IMR-90 (cell line): ENCODE results near the gene ELOA. TPM values are rescaled to one million over a fixed set of nuclear protein-coding genes. Genes with fewer than 3 reads are reported as not detected.

Experiments
- ATAC-seq: fragments of 200-7000 bp; cut with Tn5 transposase; 2 replicates; pipeline ENCODE4 v1.9.1; 2020; ENCODE audit warnings: low read depth, mild to moderate bottlenecking, moderate library complexity
- BruUV-seq: library from RNA; stranded (reverse); fragments of 400-500 nt; replicated peaks from 2 replicates; lab custom pipeline; 2021; lab: Mats Ljungman, UMichigan
- CTCF ChIA-PET: fragments of 300-600 bp; formaldehyde crosslinking; extraction: SDS; loops from one replicate; lab custom pipeline; 2021; ENCODE audit warnings: antibody characterized with exemption; lab: Yijun Ruan, JAX
- POLR2A ChIA-PET: fragments of 300-600 bp; sonication (Branson Sonifier 250); formaldehyde crosslinking; loops from one replicate; lab custom pipeline; 2022; ENCODE audit warnings: antibody characterized with exemption; ENCODE audit not compliant: unreplicated experiment; lab: Charles Lee
- DNase-seq: peaks from one replicate; pipeline ENCODE4 v3.0.0; 2013
- H2AFZ ChIP-seq: replicated peaks from 2 replicates; pipeline ENCODE3; 2013; ENCODE audit warnings: low read length, mild to moderate bottlenecking; ENCODE audit not compliant: poor library complexity
- H2AK5ac ChIP-seq: 2 replicates; pipeline ENCODE4 v1.6.1; 2013; ENCODE audit warnings: low read depth, low read length, inconsistent platforms
- H2AK9ac ChIP-seq: replicated peaks from 2 replicates; pipeline ENCODE3; 2013; ENCODE audit warnings: mild to moderate bottlenecking, low read depth, low read length, moderate library complexity; ENCODE audit not compliant: poor library complexity
- H2BK120ac ChIP-seq: 2 replicates; pipeline ENCODE4 v1.6.1; 2013; ENCODE audit warnings: low read depth, low read length, inconsistent platforms
- H2BK15ac ChIP-seq: 3 replicates; pipeline ENCODE4 v1.6.1; 2013; ENCODE audit warnings: low read depth, low read length, inconsistent platforms
- H2BK20ac ChIP-seq: 2 replicates; pipeline ENCODE4 v1.6.1; 2013; ENCODE audit warnings: low read depth, mild to moderate bottlenecking, inconsistent platforms, low read length, moderate library complexity
- H2BK5ac ChIP-seq: 2 replicates; pipeline ENCODE4 v1.6.1; 2013; ENCODE audit warnings: mild to moderate bottlenecking, low read depth, low read length, inconsistent platforms; ENCODE audit not compliant: poor library complexity, severe bottlenecking
- H3K14ac ChIP-seq: replicated peaks from 2 replicates; pipeline ENCODE4 v1.6.1; 2013; ENCODE audit warnings: low read depth, low read length, inconsistent platforms
- H3K18ac ChIP-seq: 2 replicates; pipeline ENCODE4 v1.6.1; 2013; ENCODE audit warnings: low read depth, low read length, control low read depth
- H3K23ac ChIP-seq: 2 replicates; pipeline ENCODE4 v1.6.1; 2013; ENCODE audit warnings: low read depth, low read length, inconsistent platforms
- H3K27ac ChIP-seq: 2 replicates; pipeline ENCODE4 v1.5.1; 2013; ENCODE audit warnings: mild to moderate bottlenecking, control low read depth, low read length; ENCODE audit not compliant: insufficient read depth
- H3K27me3 ChIP-seq: 2 replicates; pipeline ENCODE4 v1.6.1; 2013; ENCODE audit warnings: low read length; ENCODE audit not compliant: control insufficient read depth, insufficient read depth
- H3K36me3 ChIP-seq: 2 replicates; pipeline ENCODE4 v1.6.1; 2013; ENCODE audit warnings: low read length, mixed read lengths; ENCODE audit not compliant: control insufficient read depth, insufficient read depth
- H3K4ac ChIP-seq: 2 replicates; pipeline ENCODE4 v1.6.1; 2013; ENCODE audit warnings: low read depth, low read length, inconsistent platforms
- H3K4me1 ChIP-seq: 2 replicates; pipeline ENCODE4 v1.6.1; 2013; ENCODE audit warnings: low read length, mixed read lengths; ENCODE audit not compliant: control insufficient read depth, insufficient read depth
- H3K4me2 ChIP-seq: 2 replicates; pipeline ENCODE4 v1.6.1; 2013; ENCODE audit warnings: low read depth, mild to moderate bottlenecking, control low read depth, low read length, moderate library complexity
- H3K4me3 ChIP-seq: 2 replicates; pipeline ENCODE4 v1.5.1; 2013; ENCODE audit warnings: low read depth, mild to moderate bottlenecking, control low read depth, low read length, moderate library complexity; ENCODE audit not compliant: insufficient read depth
- H3K56ac ChIP-seq: 2 replicates; pipeline ENCODE4 v1.6.1; 2013; ENCODE audit warnings: low read length, inconsistent platforms; ENCODE audit not compliant: insufficient read depth; ENCODE audit errors: extremely low read depth
- H3K79me1 ChIP-seq, 2 experiments: 2 replicates each; pipeline ENCODE4 v1.6.1; 2013; ENCODE audit warnings: low read length in 2 of 2, inconsistent platforms in 1 of 2, low read depth in 1 of 2
- H3K9ac ChIP-seq: 2 replicates; pipeline ENCODE4 v1.6.1; 2013; ENCODE audit warnings: low read depth, low read length, control low read depth
- H3K9me1 ChIP-seq: 2 replicates; pipeline ENCODE4 v1.6.1; 2013; ENCODE audit warnings: low read length, inconsistent platforms; ENCODE audit not compliant: insufficient read depth
- H3K9me3 ChIP-seq: 2 replicates; pipeline ENCODE4 v1.6.1; 2013; ENCODE audit warnings: low read length; ENCODE audit not compliant: control insufficient read depth, insufficient read depth
- H4K20me1 ChIP-seq: 2 replicates; pipeline ENCODE4 v1.6.1; 2013; ENCODE audit warnings: low read length, inconsistent platforms; ENCODE audit not compliant: insufficient read depth
- H4K5ac ChIP-seq: 2 replicates; pipeline ENCODE4 v1.6.1; 2013; ENCODE audit warnings: mild to moderate bottlenecking, low read depth, low read length, control low read depth
- H4K8ac ChIP-seq, 2 experiments: 2 replicates each; pipeline ENCODE4 v1.6.1; 2013; ENCODE audit warnings: low read depth in 2 of 2, low read length in 2 of 2, control low read depth in 1 of 2, inconsistent platforms in 1 of 2
- H4K91ac ChIP-seq: 2 replicates; pipeline ENCODE4 v1.6.1; 2013; ENCODE audit warnings: low read depth, low read length, inconsistent platforms; ENCODE audit not compliant: insufficient read depth
- POLR2A ChIP-seq: IDR thresholded peaks from 2 replicates; pipeline ENCODE4 v1.6.1; 2012; ENCODE audit warnings: mild to moderate bottlenecking, low read depth, low read length
- WGBS, 2 experiments: methylation state at CpG; one replicate each; pipeline versions ENCODE4 v1.1.5 to v1.1.7; 2013; ENCODE audit warnings: missing lambda C conversion rate in 2 of 2; ENCODE audit not compliant: insufficient read length in 1 of 2; ENCODE audit errors: extremely low coverage in 2 of 2; 5-methylcytosine and 5-hydroxymethylcytosine counted together
- dilution Hi-C: fragments of 300-500 bp; cut with HindIII; formaldehyde crosslinking; loops from one replicate; pipeline ENCODE4 v1.14.3; 2018; ENCODE audit warnings: low sequenced_read_pairs; ENCODE audit not compliant: unreplicated experiment
- in situ Hi-C: fragments of 300-500 bp; cut with MboI; formaldehyde crosslinking; loops from 3 replicates; pipeline ENCODE4 v1.14.3; 2019; ENCODE audit warnings: low sequenced_read_pairs, inconsistent platforms, mixed read lengths
- intact Hi-C: fragments of 100-400 bp; cut with micrococcal nuclease; formaldehyde crosslinking; loops from 2 replicates; pipeline ENCODE4 v1.10.0; 2022
- polyA plus RNA-seq, 3 experiments: library from polyadenylated mRNA; depleted of rRNA; stranded (reverse); fragments of >200 nt; gene quantifications; 2 replicates each; pipeline ENCODE4 v1.2.3, GENCODE V29; 2012; ENCODE audit warnings: low replicate concordance in 1 of 3
- total RNA-seq: library from RNA; depleted of rRNA; stranded (reverse); fragments of >200 nt; gene quantifications from 2 replicates; pipeline ENCODE4 v1.2.3, GENCODE V29; 2012

Gene ELOA
- total and polyA plus RNA-seq, 2 of the 4 experiments (the other 2 are of a cell fraction): 22.9 to 40.7 TPM

- Histone ChIP-seq H3K18ac (no peak overlapping the region), H3K14ac (no peak overlapping the region), H2BK5ac (no peak overlapping the region), H4K91ac (no peak overlapping the region), H3K36me3 (peaks cover 20% of the 10 kb centered on the region), H4K8ac (no peak overlapping the region), H3K4me2 (no peak overlapping the region), H3K9ac (no peak overlapping the region), H3K23ac (no peak overlapping the region), H3K56ac (no peak overlapping the region), H3K79me1 (peaks cover 0 to 3% of the 10 kb centered on the region in 2 experiments; a peak in 1 of 4 replicates), H4K5ac (no peak overlapping the region), H2BK15ac (no peak overlapping the region), H2AFZ (no peak overlapping the region), H3K27me3 (no peaks in the 10 kb centered on the region), H2BK120ac (no peak overlapping the region), H3K4me1 (no peaks in the 10 kb centered on the region), H3K9me3 (no peaks in the 10 kb centered on the region), H3K4me3 (no peak overlapping the region), H3K9me1 (no peaks in the 10 kb centered on the region), H4K20me1 (no peaks in the 10 kb centered on the region), H2AK5ac (no peak overlapping the region), H2BK20ac (no peak overlapping the region), H3K27ac (no peak overlapping the region), H2AK9ac (no peak overlapping the region), H3K4ac (no peak overlapping the region)
- no CpG with 5 or more reads among the region's 5 CpGs for WGBS, 2 experiments
- no TSS peak for BruUV-seq
- DNase-seq: no peak
- POLR2A ChIA-PET: no interaction called here
- TF ChIP-seq POLR2A: no peak
- dilution Hi-C loops (no loop called here), intact Hi-C loops (no loop called here), in situ Hi-C loops (no loop called here)
- ATAC-seq: no peak
- CTCF ChIA-PET: no interaction called here
Observed at GRCh38 chr1:23768733-23769132, 25.5 kb downstream of the ELOA start.
